Measurements from ENCODE around the gene SRGAP2C.
"Not testable (repeated sequence)": the region's sequence is repeated elsewhere in the genome, so short reads cannot be mapped to it uniquely, and the experiment has no call there.

The SRGAP2C gene

GRCh38 chr1:121386319-121386948 is 201.7 kb downstream of the SRGAP2C start:
- not testable (repeated sequence) for DNase-seq

- not testable (repeated sequence) for DNase-seq
Measured at GRCh38 chr1:121389895-121390560, 205.3 kb downstream of the SRGAP2C start.

GRCh38 chr1:121392130-121392529 is 207.4 kb downstream of the SRGAP2C start:
- not testable (repeated sequence) for DNase-seq

GRCh38 chr1:121395718-121396201 is 211.0 kb downstream of the SRGAP2C start:
- peak; percentile 18 for DNase-seq

GRCh38 chr1:121396335-121397081 is 211.7 kb downstream of the SRGAP2C start:
- peak; percentile 34 for DNase-seq

- not testable (repeated sequence) for DNase-seq
Measured at GRCh38 chr1:121397101-121397500, 212.3 kb downstream of the SRGAP2C start.

- not testable (repeated sequence) for DNase-seq
Measured at GRCh38 chr1:121399193-121399592, 214.4 kb downstream of the SRGAP2C start.

GRCh38 chr1:121400108-121400507 is 215.3 kb downstream of the SRGAP2C start:
- DNase-seq = not testable (repeated sequence)

- DNase-seq = not testable (repeated sequence)
Measured at GRCh38 chr1:121400541-121401310, 216.0 kb downstream of the SRGAP2C start.

- not testable (repeated sequence) for DNase-seq
Measured at GRCh38 chr1:121401375-121401955, 216.7 kb downstream of the SRGAP2C start.

- not testable (repeated sequence) for DNase-seq
Measured at GRCh38 chr1:121403254-121403653, 218.5 kb downstream of the SRGAP2C start.

- no peak for DNase-seq
Measured at GRCh38 chr1:121408354-121408753, 223.6 kb downstream of the SRGAP2C start.

GRCh38 chr1:121413821-121414220 is 229.0 kb downstream of the SRGAP2C start:
- DNase-seq = no peak

- no peak for DNase-seq
Measured at GRCh38 chr1:121414905-121415304, 230.1 kb downstream of the SRGAP2C start.

- DNase-seq = no peak
Measured at GRCh38 chr1:121417325-121417923, 232.6 kb downstream of the SRGAP2C start.

GRCh38 chr1:121418369-121419049 is 233.7 kb downstream of the SRGAP2C start:
- no peak for DNase-seq

GRCh38 chr1:121419050-121419615 is 234.4 kb downstream of the SRGAP2C start:
- DNase-seq = not testable (repeated sequence)

- DNase-seq = not testable (repeated sequence)
Measured at GRCh38 chr1:121421490-121421889, 236.7 kb downstream of the SRGAP2C start.

- DNase-seq = not testable (repeated sequence)
Measured at GRCh38 chr1:121423956-121424355, 239.2 kb downstream of the SRGAP2C start.

GRCh38 chr1:121433517-121433916 is 248.7 kb downstream of the SRGAP2C start:
- DNase-seq = not testable (repeated sequence)

GRCh38 chr1:121438862-121439261 is 254.1 kb downstream of the SRGAP2C start:
- DNase-seq = not testable (repeated sequence)
